Heart right ventricle (tissue), 16 donors: ENCODE measurements around the gene ZCCHC7. TPM values are rescaled to one million over a fixed set of nuclear protein-coding genes. Genes with fewer than 3 reads are reported as not detected.
A peak's percentile ranks its signal among the peaks of the same experiment; 100 is the strongest.
"Not testable (repeated sequence)": the region's sequence is repeated elsewhere in the genome, so short reads cannot be mapped to it uniquely, and the experiment has no call there.

Experiments used
- ATAC-seq, 8 donors: fragments of 200-7000 bp; cut with Tn5 transposase; one replicate each; pipeline ENCODE4 v1.9.1; 2020; ENCODE audit warnings: mild to moderate bottlenecking in 8 of 8, moderate library complexity in 8 of 8, moderate number of reproducible peaks in 1 of 8
- DNase-seq, 2 donors: peaks; one replicate each; pipeline ENCODE4 v3.0.0-alpha.2; 2020
- H3K27ac ChIP-seq, 10 donors: fragments of 200-600 bp; sonication (generic) in 2 of 10; one replicate each; pipeline versions ENCODE4 v1.5.0 to v1.8.0; 2020 to 2022; ENCODE audit warnings: mild to moderate bottlenecking in 3 of 10
- H3K27me3 ChIP-seq, 7 donors: fragments of 200-600 bp; one replicate each; pipeline ENCODE4 v1.8.0; 2021 to 2022; ENCODE audit warnings: mild to moderate bottlenecking in 2 of 7
- H3K36me3 ChIP-seq, 9 donors: fragments of 200-600 bp; sonication (generic) in 1 of 9; one replicate each; pipeline versions ENCODE4 v1.5.0 to v1.8.0; 2020 to 2022; ENCODE audit warnings: mild to moderate bottlenecking in 2 of 9
- H3K4me1 ChIP-seq, 9 donors: fragments of 200-600 bp; sonication (generic) in 1 of 9; one replicate each; pipeline versions ENCODE4 v1.5.0 to v1.8.0; 2020 to 2022; ENCODE audit warnings: mild to moderate bottlenecking in 4 of 9
- H3K4me3 ChIP-seq, 10 donors: fragments of 200-600 bp; sonication (generic) in 2 of 10; one replicate each; pipeline versions ENCODE4 v1.5.0 to v1.8.0; 2020 to 2022; ENCODE audit warnings: mild to moderate bottlenecking in 7 of 10, moderate library complexity in 2 of 10
- H3K9me3 ChIP-seq, 11 donors: fragments of 200-600 bp in 10 of 11; sonication (generic) in 2 of 11; one replicate each; pipeline versions ENCODE4 v1.5.0 to v1.8.0; 2013 to 2022; ENCODE audit warnings: mild to moderate bottlenecking in 2 of 11, control low read depth in 1 of 11, moderate library complexity in 1 of 11
- WGBS, 2 donors: extraction: QIAGEN DNeasy Blood & Tissue Kit; methylation state at CpG; one replicate each; pipeline ENCODE4 v1.1.7; 2013; ENCODE audit warnings: inconsistent platforms in 1 of 2; 5-methylcytosine and 5-hydroxymethylcytosine counted together
- intact Hi-C, 10 donors: fragments of 100-400 bp; cut with DNase I; formaldehyde crosslinking; loops; one replicate each; pipeline versions ENCODE4 v1.11.1 to v1.14.2; 2022
- polyA plus RNA-seq, 2 donors: library from polyadenylated mRNA; stranded (reverse); fragments of 200-250 nt; gene quantifications; one replicate each; pipeline ENCODE4 v1.2.3, GENCODE V29; 2013
- total RNA-seq, 10 donors: library from RNA; stranded (reverse); fragmentation: NEBNext Ultra II Directional in 3 of 10; extraction: Animal tissue kit (Norgen Biotek cat#: 25700) in 3 of 10; gene quantifications; one replicate each; pipeline versions ENCODE4 v1.2.1 to v1.2.4, GENCODE V29; 2021 to 2023
- TF ChIP-seq, protein P1 (sequence below), 9 donors: fragments of 200-600 bp; sonication (generic) in 2 of 9; IDR thresholded peaks; one replicate each; pipeline versions ENCODE4 v1.5.0 to v1.8.0; 2021 to 2022; ENCODE audit warnings: antibody characterized with exemption in 9 of 9, mild to moderate bottlenecking in 5 of 9, moderate library complexity in 1 of 9
- donor health status: Arrhythmogenic right ventricular cardiomyopathy.
- donor health status: ischemic (EF 13 %, LVEDD 7.1; RV severe dilation, severe dysfunction).
- donor health status: healthy with polysubstance abuse.
- donor health status: DM: no; HTN: yes; CAD: no.
- donor health status: DM: no; HTN: no; CAD: no.
- donor health status: ischemic (EF 25% LVEDD 6.9; RV normal size, moderate dysfunction).
- donor health status: ischemic (EF 25% LVEDD 5.7; RV mildly dilated, moderate dysfunction).
- donor health status: healthy.
- donor health status: DM: yes; HTN: yes; CAD: no.
- donor health status: Ischemic cardiomyopathy.
- donor health status: ischemic (EF 35%, LVEDD 5.7; RV mildly dilated, moderate dysfunction).
- donor health status: nonischemic (EF 11% LVEDD 7.7; RV severe dilation, severe dysfunction).
- donor health status: DM: yes; HTN: yes; CAD: no.
- donor health status: PGD.
- donor health status: ischemic (EF 29% LVEDD 5.4; RV normal size, mild dysfunction).
- donor health status: nonischemic (EF 23%, LVEDD 6.1; RV moderate dilation, normal function).

The ZCCHC7 gene
- total and polyA plus RNA-seq, 12 donors = 4.3 to 11.9 (median 8.9) TPM

DNA sequence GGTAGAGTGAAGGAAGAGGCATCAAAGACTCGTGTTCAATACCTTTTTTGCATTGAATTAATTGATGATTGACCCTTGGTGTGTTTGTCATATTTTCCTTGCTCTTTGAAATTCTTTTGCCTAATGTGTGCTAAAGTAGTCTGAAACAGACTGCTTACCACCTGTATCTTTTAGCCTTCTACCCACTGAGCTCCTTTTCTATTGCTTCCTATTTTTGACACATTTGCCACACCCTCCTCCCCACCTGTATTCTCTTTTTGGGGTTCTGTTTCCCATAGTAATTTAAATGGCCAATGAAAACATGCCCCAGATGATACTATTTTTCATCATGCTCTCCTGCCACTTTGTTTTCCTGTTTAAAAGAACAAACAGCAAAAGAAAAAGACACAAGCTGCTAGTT is 78.5 kb downstream of the ZCCHC7 start:
- TF ChIP-seq, protein P1, sequence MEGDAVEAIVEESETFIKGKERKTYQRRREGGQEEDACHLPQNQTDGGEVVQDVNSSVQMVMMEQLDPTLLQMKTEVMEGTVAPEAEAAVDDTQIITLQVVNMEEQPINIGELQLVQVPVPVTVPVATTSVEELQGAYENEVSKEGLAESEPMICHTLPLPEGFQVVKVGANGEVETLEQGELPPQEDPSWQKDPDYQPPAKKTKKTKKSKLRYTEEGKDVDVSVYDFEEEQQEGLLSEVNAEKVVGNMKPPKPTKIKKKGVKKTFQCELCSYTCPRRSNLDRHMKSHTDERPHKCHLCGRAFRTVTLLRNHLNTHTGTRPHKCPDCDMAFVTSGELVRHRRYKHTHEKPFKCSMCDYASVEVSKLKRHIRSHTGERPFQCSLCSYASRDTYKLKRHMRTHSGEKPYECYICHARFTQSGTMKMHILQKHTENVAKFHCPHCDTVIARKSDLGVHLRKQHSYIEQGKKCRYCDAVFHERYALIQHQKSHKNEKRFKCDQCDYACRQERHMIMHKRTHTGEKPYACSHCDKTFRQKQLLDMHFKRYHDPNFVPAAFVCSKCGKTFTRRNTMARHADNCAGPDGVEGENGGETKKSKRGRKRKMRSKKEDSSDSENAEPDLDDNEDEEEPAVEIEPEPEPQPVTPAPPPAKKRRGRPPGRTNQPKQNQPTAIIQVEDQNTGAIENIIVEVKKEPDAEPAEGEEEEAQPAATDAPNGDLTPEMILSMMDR (IDR thresholded peaks at IDR 0.05) = no peak
- DNase-seq (no peak), ATAC-seq (no peak)
- peaks cover 0 to 14% (median 0%) of the 10 kb centered on the region in 9 donors for H3K36me3 ChIP-seq
- intact Hi-C loops = no loop called here
- H3K27ac ChIP-seq = no peak overlapping the region
- peaks cover 0 to 47% (median 31%) of the 10 kb centered on the region in 9 donors for H3K4me1 ChIP-seq
- WGBS, 2 donors = 78 to 84% methylated on average over 1 of the region's 1 CpG
- no peaks in the 10 kb centered on the region for H3K27me3 ChIP-seq
- peaks cover 0 to 6% (median 0%) of the 10 kb centered on the region in 11 donors for H3K9me3 ChIP-seq
- no peak overlapping the region for H3K4me3 ChIP-seq

DNA sequence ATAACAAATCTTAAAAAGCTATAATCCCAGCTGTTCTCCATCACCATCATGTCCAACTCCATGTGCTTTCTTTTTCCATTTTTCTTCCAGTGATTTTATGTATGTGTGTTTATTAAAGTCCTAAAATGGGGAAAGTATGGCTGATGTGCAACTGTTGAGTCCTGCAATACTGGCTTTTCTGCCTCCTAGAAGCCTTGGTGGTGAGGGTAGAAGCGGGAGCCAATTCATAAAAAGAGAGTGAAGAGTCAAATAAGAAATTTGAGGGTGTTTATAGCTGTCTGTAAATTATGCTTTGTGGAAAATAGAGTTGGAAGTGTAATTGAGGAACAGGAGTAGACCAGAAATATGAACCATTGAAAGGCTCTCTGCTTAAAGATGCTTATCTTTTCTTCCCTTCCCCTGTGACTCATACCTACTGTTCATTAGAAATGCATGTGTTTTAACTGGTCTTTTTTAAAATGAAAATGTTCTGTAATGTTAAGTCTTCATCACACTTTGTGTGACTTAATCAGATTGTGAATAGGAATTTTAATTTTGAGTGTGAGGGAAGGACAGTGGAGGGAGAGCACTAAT is 80.1 kb downstream of the ZCCHC7 start:
- peaks cover 0 to 14% (median 0%) of the 10 kb centered on the region in 9 donors for H3K36me3 ChIP-seq
- TF ChIP-seq, protein P1 (IDR thresholded peaks at IDR 0.05) = no peak
- ATAC-seq (peak in 1 of 8 donors; percentile 28), DNase-seq (no peak)
- H3K27me3 ChIP-seq = no peaks in the 10 kb centered on the region
- intact Hi-C loops = loop anchor here in 1 of 10 donors (5.0 kb wide), 1 partner anchor 33 kb away; no protein-coding TSS in a partner anchor
- peaks cover 0 to 47% (median 31%) of the 10 kb centered on the region in 9 donors for H3K4me1 ChIP-seq
- 94 to 96% methylated on average over 1 of the region's 1 CpG for WGBS, 2 donors
- no peak overlapping the region for H3K4me3 ChIP-seq
- H3K9me3 ChIP-seq = peaks cover 0 to 17% (median 0%) of the 10 kb centered on the region in 11 donors
- H3K27ac ChIP-seq = no peak overlapping the region

DNA sequence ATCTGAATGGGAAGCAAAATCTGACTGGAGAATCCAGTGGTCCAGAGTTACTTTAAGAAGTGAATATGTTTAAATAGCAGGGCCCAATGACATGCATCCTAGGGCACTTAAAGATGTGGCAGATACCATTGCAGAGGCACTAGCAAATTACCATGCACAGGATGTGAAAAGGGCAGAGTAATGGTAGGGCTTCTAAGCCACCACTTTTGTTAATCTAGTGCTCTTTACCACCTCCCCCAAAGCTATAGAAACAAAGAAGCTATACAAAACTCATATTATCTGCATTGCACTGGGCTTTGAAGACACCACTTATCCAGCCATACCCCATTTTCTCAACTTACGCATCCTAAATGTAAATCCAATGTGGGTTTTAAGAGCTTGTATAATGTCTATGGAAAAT is 81.2 kb downstream of the ZCCHC7 start:
- Histone ChIP-seq H3K4me1 (peaks cover 0 to 36% (median 27%) of the 10 kb centered on the region in 9 donors), H3K27me3 (no peaks in the 10 kb centered on the region), H3K9me3 (peaks cover 0 to 17% (median 0%) of the 10 kb centered on the region in 11 donors), H3K4me3 (no peak overlapping the region), H3K36me3 (peaks cover 0 to 14% (median 0%) of the 10 kb centered on the region in 9 donors), H3K27ac (no peak overlapping the region)
- WGBS, 2 donors = 97 to 98% methylated on average over 1 of the region's 1 CpG
- intact Hi-C loops = loop anchor here in 1 of 10 donors (5.0 kb wide), 1 partner anchor 34 kb away; no protein-coding TSS in a partner anchor
- ATAC-seq = no peak
- TF ChIP-seq, protein P1 (IDR thresholded peaks at IDR 0.05) = no peak
- DNase-seq = no peak

DNA sequence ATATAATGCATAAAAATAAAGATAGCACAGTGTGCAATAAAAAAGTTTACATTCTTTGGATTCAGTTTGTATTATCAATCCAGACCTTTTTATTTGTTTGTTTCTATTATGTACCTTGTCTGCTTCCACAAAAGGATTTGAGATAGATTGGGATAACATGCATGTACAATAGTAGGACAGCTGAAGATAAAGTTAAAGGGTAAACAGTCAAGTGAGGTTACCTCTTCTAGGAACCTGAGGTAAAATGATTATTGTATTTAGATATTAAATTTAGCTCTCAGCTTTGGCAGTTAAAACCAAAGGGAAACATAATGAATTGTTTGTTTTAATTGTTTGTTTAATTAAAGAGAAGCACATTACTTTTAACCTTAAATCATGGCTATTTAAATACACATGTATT is 81.7 kb downstream of the ZCCHC7 start:
- Histone ChIP-seq H3K4me3 (no peak overlapping the region), H3K4me1 (peaks cover 0 to 31% (median 22%) of the 10 kb centered on the region in 9 donors), H3K27ac (no peak overlapping the region), H3K27me3 (no peaks in the 10 kb centered on the region), H3K9me3 (peaks cover 0 to 17% (median 0%) of the 10 kb centered on the region in 11 donors), H3K36me3 (peaks cover 0 to 16% (median 0%) of the 10 kb centered on the region in 9 donors)
- TF ChIP-seq, protein P1 (IDR thresholded peaks at IDR 0.05) = no peak
- intact Hi-C loops = loop anchor here in 1 of 10 donors (5.0 kb wide), 1 partner anchor 35 kb away; no protein-coding TSS in a partner anchor
- ATAC-seq (no peak), DNase-seq (no peak)

DNA sequence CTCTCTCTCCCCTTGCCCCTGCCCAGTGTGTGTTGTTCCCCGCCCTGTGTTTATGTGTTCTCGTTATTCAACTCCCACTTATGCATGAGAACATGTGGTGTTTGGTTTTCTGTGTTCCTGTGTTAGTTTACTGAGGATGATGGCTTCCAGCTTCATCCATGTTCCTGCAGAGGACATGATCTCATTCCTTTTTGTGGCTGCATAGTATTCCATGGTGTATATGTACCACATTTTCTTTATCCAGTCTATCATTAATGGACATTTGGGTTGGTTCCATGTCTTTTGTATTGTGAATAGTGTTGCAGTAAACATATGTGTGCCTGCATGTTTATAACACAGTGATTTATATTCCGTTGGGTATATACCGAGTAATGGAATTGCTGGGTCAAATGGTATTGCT is 83.1 kb downstream of the ZCCHC7 start:
- intact Hi-C loops = loop anchor here in 1 of 10 donors (5.0 kb wide), 1 partner anchor 36 kb away; no protein-coding TSS in a partner anchor
- not testable (repeated sequence) for ATAC-seq, H3K27me3 ChIP-seq, DNase-seq, H3K4me3 ChIP-seq, H3K27ac ChIP-seq
- 99% methylated on average over 4 of the region's 4 CpGs for WGBS, 2 donors
- H3K36me3 ChIP-seq = peaks cover 0 to 24% (median 0%) of the 10 kb centered on the region in 9 donors
- H3K4me1 ChIP-seq = peaks cover 0 to 18% (median 8%) of the 10 kb centered on the region in 9 donors
- peaks cover 0 to 17% (median 0%) of the 10 kb centered on the region in 11 donors for H3K9me3 ChIP-seq
